ENCODE measurements around the gene PCBD1. TPM values are rescaled to one million over a fixed set of nuclear protein-coding genes. Genes with fewer than 3 reads are reported as not detected.

Gene PCBD1
- total RNA-seq, 1 experiment from 2014 or later, result 39.7 TPM

GRCh38 chr10:70899096-70899495, 10.7 kb upstream of the PCBD1 start:
- no peak overlapping the region for H3K4ac ChIP-seq (ENCODE audit: low read depth, low read length)
- H3K9me3 ChIP-seq (ENCODE audit: control insufficient read depth, low read depth, low read length), result no peaks in the 10 kb centered on the region
- no peak for DNase-seq
- H3K56ac ChIP-seq (ENCODE audit: insufficient read length, low read depth, low read length), result no peak overlapping the region
- no peak overlapping the region for H3K14ac ChIP-seq (ENCODE audit: insufficient read depth, low read length)
- H4K5ac ChIP-seq (ENCODE audit: insufficient read length, low read depth, low read length), result no peak overlapping the region
- H2BK20ac ChIP-seq (ENCODE audit: low read depth, low read length, poor library complexity, severe bottlenecking), result no peak overlapping the region
- H2AK5ac ChIP-seq (ENCODE audit: insufficient read length, low read length), result no peak overlapping the region
- no peak overlapping the region for H2BK12ac ChIP-seq (ENCODE audit: insufficient read length, low read depth, low read length)
- no peak overlapping the region for H4K8ac ChIP-seq (replicated peaks; ENCODE audit: insufficient read length, low read depth, low read length)
- no peak overlapping the region for H3K27ac Mint-ChIP-seq
- no peak overlapping the region for H2BK15ac ChIP-seq (ENCODE audit: low read depth, low read length)
- peaks cover 0 to 5% (median 0%) of the 10 kb centered on the region in 3 experiments; a peak in 2 of 7 replicates for H3K36me3 Mint-ChIP-seq (ENCODE audit: insufficient read depth in 1 of 3, low read depth in 3 of 3)
- H3K4me1 ChIP-seq (ENCODE audit: insufficient read depth, low read length), result no peaks in the 10 kb centered on the region
- no peak overlapping the region for H3T11ph ChIP-seq (ENCODE audit: low read length)
- no peak overlapping the region for H2AFZ ChIP-seq (ENCODE audit: low read length)
- peaks cover 2% of the 10 kb centered on the region; the same call in 1 of the 2 replicates for H3K27me3 Mint-ChIP-seq (ENCODE audit: low read depth)
- H3K79me2 ChIP-seq (ENCODE audit: insufficient read depth, low read length), result no peaks in the 10 kb centered on the region
- no peaks in the 10 kb centered on the region for H4K20me1 ChIP-seq (ENCODE audit: control insufficient read depth, insufficient read depth, insufficient read length)
- H3K4me3 Mint-ChIP-seq, result no peak overlapping the region
- H3K27me3 ChIP-seq (ENCODE audit: insufficient read depth, low read length), result no peaks in the 10 kb centered on the region
- H3K9ac ChIP-seq (ENCODE audit: extremely low read depth, insufficient read length, low read length), result no peak overlapping the region
- H2BK5ac ChIP-seq (ENCODE audit: insufficient read length, low read length), result no peak overlapping the region
- no peak overlapping the region for H4K91ac ChIP-seq (ENCODE audit: insufficient read length, low read depth, low read length)
- no peaks in the 10 kb centered on the region for H3K23me2 ChIP-seq (ENCODE audit: insufficient read length, low read depth, low read length, poor library complexity, severe bottlenecking)
- H3K18ac ChIP-seq (ENCODE audit: insufficient read length, low read depth, low read length), result no peak overlapping the region
- peaks cover 9 to 14% of the 10 kb centered on the region in 2 experiments for H3K4me1 Mint-ChIP-seq
- no peaks in the 10 kb centered on the region for H3K79me1 ChIP-seq (ENCODE audit: insufficient read depth, low read depth, low read length, poor library complexity, severe bottlenecking)
- H3K4me2 ChIP-seq (ENCODE audit: insufficient read depth, insufficient read length, low read length), result no peak overlapping the region
- no peak overlapping the region for H3K23ac ChIP-seq (ENCODE audit: insufficient read length, low read depth, low read length)
- WGBS (ENCODE audit: extremely low coverage, insufficient read length, low lambda C conversion rate), result no CpG with 5 or more reads among the region's 4 CpGs
- peaks cover 0 to 3% of the 10 kb centered on the region in 2 experiments; a peak in 2 of 5 replicates for H3K9me3 Mint-ChIP-seq
- no peak overlapping the region for H2BK120ac ChIP-seq (ENCODE audit: low read depth, low read length, poor library complexity, severe bottlenecking)
- no peak for TF ChIP-seq CTCF (conservative IDR thresholded peaks at IDR 0.05)
- H3K27ac ChIP-seq (ENCODE audit: insufficient read length, low read depth, low read length), result no peak overlapping the region

Data from H9 (cell line).